ENCODE measurements around the gene L3MBTL1.

The L3MBTL1 gene

DNA sequence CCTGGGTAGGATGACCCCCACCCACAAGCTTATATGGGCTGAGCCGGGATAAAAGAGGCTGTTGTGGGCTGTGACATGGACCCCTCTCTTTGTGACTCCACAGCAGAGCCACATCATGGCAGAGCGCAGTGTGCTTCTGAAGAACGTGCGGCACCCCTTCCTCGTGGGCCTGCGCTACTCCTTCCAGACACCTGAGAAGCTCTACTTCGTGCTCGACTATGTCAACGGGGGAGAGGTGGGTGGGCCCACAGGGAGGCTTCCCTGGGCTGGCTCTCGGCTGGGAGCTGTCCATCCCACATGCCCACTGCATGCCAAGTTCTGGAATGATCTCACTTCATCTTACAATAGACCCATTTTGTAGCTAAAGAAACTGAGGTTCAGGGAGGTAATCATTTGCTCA is 61.8 kb downstream of the L3MBTL1 start:
- DNase-seq (ENCODE audit: low read depth) = no peak
- TF ChIP-seq, protein P1, sequence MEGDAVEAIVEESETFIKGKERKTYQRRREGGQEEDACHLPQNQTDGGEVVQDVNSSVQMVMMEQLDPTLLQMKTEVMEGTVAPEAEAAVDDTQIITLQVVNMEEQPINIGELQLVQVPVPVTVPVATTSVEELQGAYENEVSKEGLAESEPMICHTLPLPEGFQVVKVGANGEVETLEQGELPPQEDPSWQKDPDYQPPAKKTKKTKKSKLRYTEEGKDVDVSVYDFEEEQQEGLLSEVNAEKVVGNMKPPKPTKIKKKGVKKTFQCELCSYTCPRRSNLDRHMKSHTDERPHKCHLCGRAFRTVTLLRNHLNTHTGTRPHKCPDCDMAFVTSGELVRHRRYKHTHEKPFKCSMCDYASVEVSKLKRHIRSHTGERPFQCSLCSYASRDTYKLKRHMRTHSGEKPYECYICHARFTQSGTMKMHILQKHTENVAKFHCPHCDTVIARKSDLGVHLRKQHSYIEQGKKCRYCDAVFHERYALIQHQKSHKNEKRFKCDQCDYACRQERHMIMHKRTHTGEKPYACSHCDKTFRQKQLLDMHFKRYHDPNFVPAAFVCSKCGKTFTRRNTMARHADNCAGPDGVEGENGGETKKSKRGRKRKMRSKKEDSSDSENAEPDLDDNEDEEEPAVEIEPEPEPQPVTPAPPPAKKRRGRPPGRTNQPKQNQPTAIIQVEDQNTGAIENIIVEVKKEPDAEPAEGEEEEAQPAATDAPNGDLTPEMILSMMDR (IDR thresholded peaks at IDR 0.05; ENCODE audit: control insufficient read depth, insufficient read depth, low read depth, low read length, missing control alignments) = no peak
- H3K4me3 ChIP-seq (ENCODE audit: control insufficient read depth, low read depth, low read length) = no peak overlapping the region

- TF ChIP-seq, protein P1 (IDR thresholded peaks at IDR 0.05; ENCODE audit: control insufficient read depth, insufficient read depth, low read depth, low read length, missing control alignments) = no peak
- H3K4me3 ChIP-seq (ENCODE audit: control insufficient read depth, low read depth, low read length) = no peak overlapping the region
- no peak for DNase-seq (ENCODE audit: low read depth)
Observed at GRCh38 chr20:43570496-43570895, 63.0 kb downstream of the L3MBTL1 start.

GRCh38 chr20:43571310-43571709 is 63.8 kb downstream of the L3MBTL1 start:
- TF ChIP-seq, protein P1 (IDR thresholded peaks at IDR 0.05; ENCODE audit: control insufficient read depth, insufficient read depth, low read depth, low read length, missing control alignments) = no peak
- DNase-seq (ENCODE audit: low read depth) = no peak
- no peak overlapping the region for H3K4me3 ChIP-seq (ENCODE audit: control insufficient read depth, low read depth, low read length)

- DNase-seq (ENCODE audit: low read depth) = no peak
- H3K4me3 ChIP-seq (ENCODE audit: control insufficient read depth, low read depth, low read length) = no peak overlapping the region
- TF ChIP-seq, protein P1 (IDR thresholded peaks at IDR 0.05; ENCODE audit: control insufficient read depth, insufficient read depth, low read depth, low read length, missing control alignments) = no peak
Observed at GRCh38 chr20:43571771-43572170, 64.3 kb downstream of the L3MBTL1 start.

DNA sequence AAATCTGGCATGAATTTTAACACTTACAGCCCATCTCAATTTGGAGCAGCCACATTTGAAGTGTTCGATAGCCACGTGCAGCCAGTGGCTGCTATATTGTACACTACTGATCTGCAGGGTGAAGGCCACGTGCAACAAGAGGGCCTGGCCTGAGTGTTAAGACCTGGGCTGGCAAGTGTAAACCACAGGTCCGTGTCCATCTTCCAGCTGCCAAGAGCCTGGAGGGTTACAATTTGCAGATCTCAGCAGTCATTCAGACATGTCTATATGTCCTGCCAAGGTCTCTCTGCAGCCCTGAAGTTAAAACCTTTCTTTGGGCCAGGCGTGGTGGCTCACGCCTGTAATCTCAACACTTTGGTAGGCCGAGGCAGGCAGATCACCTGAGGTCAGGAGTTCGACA is 65.4 kb downstream of the L3MBTL1 start:
- H3K4me3 ChIP-seq (ENCODE audit: control insufficient read depth, low read depth, low read length) = no peak overlapping the region
- no peak for DNase-seq (ENCODE audit: low read depth)
- TF ChIP-seq, protein P1 (IDR thresholded peaks at IDR 0.05; ENCODE audit: control insufficient read depth, insufficient read depth, low read depth, low read length, missing control alignments) = no peak

GRCh38 chr20:43576108-43576507 is 68.6 kb downstream of the L3MBTL1 start:
- TF ChIP-seq, protein P1 (IDR thresholded peaks at IDR 0.05; ENCODE audit: control insufficient read depth, insufficient read depth, low read depth, low read length, missing control alignments) = no peak
- H3K4me3 ChIP-seq (ENCODE audit: control insufficient read depth, low read depth, low read length) = no peak overlapping the region
- no peak for DNase-seq (ENCODE audit: low read depth)

Data from AG09309 (cell line).